ENCODE data around the gene RYR3. TPM values are rescaled to one million over a fixed set of nuclear protein-coding genes. Genes with fewer than 3 reads are reported as not detected.
A peak's percentile ranks its signal among the peaks of the same experiment; 100 is the strongest.

Gene RYR3
- total and polyA plus RNA-seq, 7 donors = 2.5 to 159 (median 24.0) TPM

GRCh38 chr15:33679061-33679460 lies 368.3 kb downstream of the RYR3 start:
- intact Hi-C loops (cut with DNase I) = loop anchor here in 1 of 2 donors (5.0 kb wide), 1 partner anchor 48 kb away; no protein-coding TSS in a partner anchor
- Histone ChIP-seq H3K27ac (no peak overlapping the region), H3K4me1 (peaks cover 22% of the 10 kb centered on the region), H3K4me3 (no peak overlapping the region), H3K27me3 (ENCODE audit: insufficient read depth in 3 of 3, low read length in 2 of 3) (no peaks in the 10 kb centered on the region), H3K9me3 (no peaks in the 10 kb centered on the region), H3K36me3 (ENCODE audit: insufficient read depth in 1 of 2, low read depth in 1 of 2) (no peaks in the 10 kb centered on the region)
- WGBS, 3 donors = 38 to 86% (median 58%) methylated on average over 2 of the region's 2 CpGs
- DNase-seq (no peak), ATAC-seq (peak in 1 of 4 donors; percentile 28)
- no peak for TF ChIP-seq CTCF (IDR thresholded peaks at IDR 0.05)

GRCh38 chr15:33680336-33680735 lies 369.6 kb downstream of the RYR3 start:
- DNase-seq (no peak), ATAC-seq (peak; percentile 57 to 82 (median 77))
- H3K4me3 ChIP-seq = no peak overlapping the region
- TF ChIP-seq CTCF (IDR thresholded peaks at IDR 0.05) = no peak
- no peaks in the 10 kb centered on the region for H3K9me3 ChIP-seq
- H3K4me1 ChIP-seq = peaks cover 22% of the 10 kb centered on the region
- intact Hi-C loops (cut with DNase I) = no loop called here
- H3K27me3 ChIP-seq (ENCODE audit: insufficient read depth in 3 of 3, low read length in 2 of 3) = no peaks in the 10 kb centered on the region
- H3K36me3 ChIP-seq (ENCODE audit: insufficient read depth in 1 of 2, low read depth in 1 of 2) = no peaks in the 10 kb centered on the region
- H3K27ac ChIP-seq = peak overlapping the region; percentile 62
- 28 to 40% (median 32%) methylated on average over 5 of the region's 5 CpGs for WGBS, 3 donors

GRCh38 chr15:33693166-33693800 lies 382.5 kb downstream of the RYR3 start:
- H3K4me1 ChIP-seq = no peaks in the 10 kb centered on the region
- no peak overlapping the region for H3K4me3 ChIP-seq
- peaks cover 0 to 11% of the 10 kb centered on the region in 2 donors for H3K36me3 ChIP-seq (ENCODE audit: insufficient read depth in 1 of 2, low read depth in 1 of 2)
- no peak for TF ChIP-seq CTCF (IDR thresholded peaks at IDR 0.05)
- intact Hi-C loops (cut with DNase I) = no loop called here
- H3K27ac ChIP-seq = no peak overlapping the region
- ATAC-seq (no peak), DNase-seq (no peak)
- no peaks in the 10 kb centered on the region for H3K27me3 ChIP-seq (ENCODE audit: insufficient read depth in 3 of 3, low read length in 2 of 3)
- 74 to 78% (median 78%) methylated on average over 12 of the region's 12 CpGs for WGBS, 3 donors
- H3K9me3 ChIP-seq = no peaks in the 10 kb centered on the region

GRCh38 chr15:33698126-33698525 lies 387.4 kb downstream of the RYR3 start:
- DNase-seq (no peak), ATAC-seq (no peak)
- H3K36me3 ChIP-seq (ENCODE audit: insufficient read depth in 1 of 2, low read depth in 1 of 2) = peaks cover 0 to 11% of the 10 kb centered on the region in 2 donors
- no peak for TF ChIP-seq CTCF (IDR thresholded peaks at IDR 0.05)
- no peak overlapping the region for H3K27ac ChIP-seq
- H3K27me3 ChIP-seq (ENCODE audit: insufficient read depth in 3 of 3, low read length in 2 of 3) = no peaks in the 10 kb centered on the region
- H3K4me3 ChIP-seq = no peak overlapping the region
- H3K9me3 ChIP-seq = no peaks in the 10 kb centered on the region
- intact Hi-C loops (cut with DNase I) = no loop called here
- 57 to 65% (median 60%) methylated on average over 6 of the region's 6 CpGs for WGBS, 3 donors
- peaks cover 5% of the 10 kb centered on the region for H3K4me1 ChIP-seq

- ATAC-seq = no peak
- DNase-seq = no peak
- H3K4me1 ChIP-seq = peaks cover 5% of the 10 kb centered on the region
- intact Hi-C loops (cut with DNase I) = no loop called here
- H3K9me3 ChIP-seq = no peaks in the 10 kb centered on the region
- H3K4me3 ChIP-seq = no peak overlapping the region
- H3K27me3 ChIP-seq (ENCODE audit: insufficient read depth in 3 of 3, low read length in 2 of 3) = no peaks in the 10 kb centered on the region
- H3K36me3 ChIP-seq (ENCODE audit: insufficient read depth in 1 of 2, low read depth in 1 of 2) = peaks cover 0 to 11% of the 10 kb centered on the region in 2 donors
- no peak for TF ChIP-seq CTCF (IDR thresholded peaks at IDR 0.05)
- no peak overlapping the region for H3K27ac ChIP-seq
- 78 to 87% (median 83%) methylated on average over 2 of the region's 2 CpGs for WGBS, 3 donors
Observed at GRCh38 chr15:33699145-33699544, 388.4 kb downstream of the RYR3 start.

Data from psoas muscle (tissue), 8 donors.